ENCODE data around the gene FBXO48.

DNA sequence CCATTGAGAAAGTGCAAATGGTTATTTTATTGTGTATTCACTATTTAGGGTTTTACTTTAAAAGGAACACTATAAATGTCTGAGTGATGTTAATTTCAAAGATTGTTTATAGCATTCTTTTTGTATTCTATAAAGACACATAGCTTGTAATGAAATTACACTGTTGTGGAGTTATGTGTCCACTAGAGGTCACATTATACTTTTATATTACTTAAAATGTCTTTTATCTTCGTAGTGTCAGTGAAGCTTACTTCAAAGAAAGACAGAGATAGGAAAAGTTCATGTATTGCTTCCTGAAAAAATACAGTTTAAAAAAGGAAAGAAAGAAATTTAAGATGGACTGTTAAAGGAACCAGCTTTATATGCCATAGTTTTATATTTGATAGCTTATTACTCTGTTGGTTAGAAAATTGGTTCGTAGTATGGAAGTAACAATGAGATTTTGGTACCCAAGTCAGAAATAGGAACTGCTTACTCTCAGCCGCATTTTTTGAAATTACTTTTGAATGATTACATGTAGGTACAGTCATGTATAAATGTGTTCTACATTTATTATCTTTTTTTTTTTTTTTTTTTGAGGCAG is 20.8 kb upstream of the FBXO48 start:
- TF ChIP-seq, protein P1, sequence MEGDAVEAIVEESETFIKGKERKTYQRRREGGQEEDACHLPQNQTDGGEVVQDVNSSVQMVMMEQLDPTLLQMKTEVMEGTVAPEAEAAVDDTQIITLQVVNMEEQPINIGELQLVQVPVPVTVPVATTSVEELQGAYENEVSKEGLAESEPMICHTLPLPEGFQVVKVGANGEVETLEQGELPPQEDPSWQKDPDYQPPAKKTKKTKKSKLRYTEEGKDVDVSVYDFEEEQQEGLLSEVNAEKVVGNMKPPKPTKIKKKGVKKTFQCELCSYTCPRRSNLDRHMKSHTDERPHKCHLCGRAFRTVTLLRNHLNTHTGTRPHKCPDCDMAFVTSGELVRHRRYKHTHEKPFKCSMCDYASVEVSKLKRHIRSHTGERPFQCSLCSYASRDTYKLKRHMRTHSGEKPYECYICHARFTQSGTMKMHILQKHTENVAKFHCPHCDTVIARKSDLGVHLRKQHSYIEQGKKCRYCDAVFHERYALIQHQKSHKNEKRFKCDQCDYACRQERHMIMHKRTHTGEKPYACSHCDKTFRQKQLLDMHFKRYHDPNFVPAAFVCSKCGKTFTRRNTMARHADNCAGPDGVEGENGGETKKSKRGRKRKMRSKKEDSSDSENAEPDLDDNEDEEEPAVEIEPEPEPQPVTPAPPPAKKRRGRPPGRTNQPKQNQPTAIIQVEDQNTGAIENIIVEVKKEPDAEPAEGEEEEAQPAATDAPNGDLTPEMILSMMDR (conservative IDR thresholded peaks at IDR 0.05) = peak; percentile 47
- TF ChIP-seq ZFX (IDR thresholded peaks at IDR 0.05) = no peak

Measured in C4-2B (cell line).